ENCODE measurements around the gene CHKA. TPM values are rescaled to one million over a fixed set of nuclear protein-coding genes. Genes with fewer than 3 reads are reported as not detected.

Gene CHKA
- total and polyA plus RNA-seq, 2 of the 4 experiments (the other 2 are of a cell fraction), result 4.5 to 8.4 TPM

GRCh38 chr11:68036717-68037239, 84.4 kb downstream of the CHKA start:
- H3K4me1 ChIP-seq (ENCODE audit: control insufficient read depth, insufficient read depth, low read length), result peaks cover 22% of the 10 kb centered on the region
- CTCF ChIA-PET, result no interaction called here
- H2AK5ac ChIP-seq (ENCODE audit: low read depth, low read length), result no peak overlapping the region
- H3K56ac ChIP-seq (ENCODE audit: extremely low read depth, insufficient read depth, low read length), result no peak overlapping the region
- no peaks in the 10 kb centered on the region for H3K9me1 ChIP-seq (ENCODE audit: insufficient read depth, low read length)
- H3K4me3 ChIP-seq (ENCODE audit: insufficient read depth, low read depth, low read length), result no peak overlapping the region
- no TSS peak for BruUV-seq (replicated peaks)
- H3K18ac ChIP-seq (ENCODE audit: low read depth, low read length), result no peak overlapping the region
- H3K4me2 ChIP-seq (ENCODE audit: low read depth, low read length), result no peak overlapping the region
- H3K9ac ChIP-seq (ENCODE audit: low read depth, low read length), result no peak overlapping the region
- H3K27ac ChIP-seq (ENCODE audit: insufficient read depth, low read length), result no peak overlapping the region
- no peak overlapping the region for H3K14ac ChIP-seq (replicated peaks; ENCODE audit: low read depth, low read length)
- DNase-seq (no peak), ATAC-seq (ENCODE audit: low read depth) (no peak)
- no peaks in the 10 kb centered on the region for H3K27me3 ChIP-seq (ENCODE audit: control insufficient read depth, insufficient read depth, low read length)
- peaks cover 14 to 55% of the 10 kb centered on the region in 2 experiments; a peak in 3 of 4 replicates for H3K79me1 ChIP-seq (ENCODE audit: low read depth in 1 of 2, low read length in 2 of 2)
- H2AK9ac ChIP-seq (replicated peaks; ENCODE audit: low read depth, low read length, poor library complexity), result peak overlapping the region; percentile 34
- dilution Hi-C loops (cut with HindIII; ENCODE audit: low sequenced_read_pairs, unreplicated experiment), result no loop called here
- H2BK15ac ChIP-seq (ENCODE audit: low read depth, low read length), result no peak overlapping the region
- POLR2A ChIA-PET (ENCODE audit: unreplicated experiment), result no interaction called here
- peaks cover 16% of the 10 kb centered on the region; the same call in 1 of the 2 replicates for H3K36me3 ChIP-seq (ENCODE audit: control insufficient read depth, insufficient read depth, low read length)
- H3K9me3 ChIP-seq (ENCODE audit: control insufficient read depth, insufficient read depth, low read length), result no peaks in the 10 kb centered on the region
- no peak overlapping the region for H3K4ac ChIP-seq (ENCODE audit: low read depth, low read length)
- H3K23ac ChIP-seq (ENCODE audit: low read depth, low read length), result no peak overlapping the region
- H4K5ac ChIP-seq (ENCODE audit: low read depth, low read length), result no peak overlapping the region
- H4K91ac ChIP-seq (ENCODE audit: insufficient read depth, low read depth, low read length), result no peak overlapping the region
- in situ Hi-C loops (cut with MboI; ENCODE audit: low sequenced_read_pairs), result no loop called here
- no peak for TF ChIP-seq FOS (IDR thresholded peaks at IDR 0.05; ENCODE audit: low read depth, low read length)
- TF ChIP-seq CEBPB (IDR thresholded peaks at IDR 0.05; ENCODE audit: low read depth, low read length), result no peak
- no peak for TF ChIP-seq RFX5 (IDR thresholded peaks at IDR 0.05; ENCODE audit: low read depth, low read length)
- no peak for TF ChIP-seq CTCF (conservative IDR thresholded peaks at IDR 0.05; ENCODE audit: low read depth, low read length)
- no peak for TF ChIP-seq MAZ (IDR thresholded peaks at IDR 0.05; ENCODE audit: borderline replicate concordance, low read depth, low read length)
- no peaks in the 10 kb centered on the region; the same call in 1 of the 2 replicates for H4K20me1 ChIP-seq (ENCODE audit: insufficient read depth, low read length)
- intact Hi-C loops (cut with micrococcal nuclease), result no loop called here
- H2BK120ac ChIP-seq (ENCODE audit: low read depth, low read length), result no peak overlapping the region
- no peak overlapping the region for H4K8ac ChIP-seq (ENCODE audit: low read depth in 2 of 2, low read length in 2 of 2)
- WGBS, 2 experiments (ENCODE audit: extremely low coverage in 2 of 2, insufficient read length in 1 of 2), result 92% methylated on average over 6 of the region's 14 CpGs; no CpG with 5 or more reads in 1 of the 2 experiments
- no peak overlapping the region for H2BK20ac ChIP-seq (ENCODE audit: low read depth, low read length)
- no peak overlapping the region for H2BK5ac ChIP-seq (ENCODE audit: low read depth, low read length, poor library complexity, severe bottlenecking)
- H2AFZ ChIP-seq (replicated peaks; ENCODE audit: low read length, poor library complexity), result no peak overlapping the region

All from IMR-90 (cell line).